Heart left ventricle (tissue), 16 donors: ENCODE measurements around the gene ARHGAP44. TPM values are rescaled to one million over a fixed set of nuclear protein-coding genes. Genes with fewer than 3 reads are reported as not detected.

Experiments
- ATAC-seq, 4 donors: fragments of 200-7000 bp; cut with Tn5 transposase; one replicate each; pipeline ENCODE4 v1.9.1; 2020 to 2022; ENCODE audit warnings: moderate library complexity in 4 of 4, mild to moderate bottlenecking in 3 of 4, moderate number of reproducible peaks in 1 of 4
- DNase-seq, 5 donors: peaks; one replicate each; pipeline ENCODE4 v3.0.0-alpha.2; 2020
- H3K27ac ChIP-seq, 12 donors: fragments of 200-600 bp; sonication (generic) in 4 of 12; one replicate each; pipeline versions ENCODE4 v1.5.0 to v1.8.0; 2016 to 2022; ENCODE audit warnings: mild to moderate bottlenecking in 2 of 12
- H3K27me3 ChIP-seq, 9 donors: fragments of 200-600 bp; sonication (generic) in 2 of 9; one replicate each; pipeline versions ENCODE4 v1.5.1 to v1.8.0; 2016 to 2022; ENCODE audit warnings: mild to moderate bottlenecking in 3 of 9
- H3K36me3 ChIP-seq, 9 donors: fragments of 200-600 bp; sonication (generic) in 2 of 9; one replicate each; pipeline versions ENCODE4 v1.5.0 to v1.8.0; 2018 to 2022; ENCODE audit warnings: mild to moderate bottlenecking in 2 of 9
- H3K4me1 ChIP-seq, 12 donors: fragments of 200-600 bp; sonication (generic) in 4 of 12; one replicate each; pipeline versions ENCODE4 v1.5.0 to v1.8.0; 2016 to 2022; ENCODE audit warnings: mild to moderate bottlenecking in 3 of 12
- H3K4me3 ChIP-seq, 12 donors: fragments of 200-600 bp; sonication (generic) in 4 of 12; one replicate each; pipeline versions ENCODE4 v1.5.0 to v1.8.0; 2017 to 2022; ENCODE audit warnings: mild to moderate bottlenecking in 9 of 12, moderate library complexity in 4 of 12
- H3K9me3 ChIP-seq, 12 donors: fragments of 200-600 bp; sonication (generic) in 4 of 12; one replicate each; pipeline versions ENCODE4 v1.5.0 to v1.8.0; 2016 to 2022; ENCODE audit warnings: mild to moderate bottlenecking in 1 of 12
- POLR2A ChIP-seq, 2 donors: fragments of 450-650 bp; IDR thresholded peaks; one replicate each; pipeline ENCODE4 v1.6.1; 2017; ENCODE audit warnings: antibody characterized with exemption in 2 of 2, mild to moderate bottlenecking in 2 of 2, moderate library complexity in 2 of 2
- WGBS, 4 donors: extraction: QIAGEN DNeasy Blood & Tissue Kit in 2 of 4; methylation state at CpG; one replicate each; pipeline versions ENCODE4 v1.1.5 to v1.1.7; 2013 to 2018; 5-methylcytosine and 5-hydroxymethylcytosine counted together
- intact Hi-C, 10 donors: fragments of 100-400 bp; cut with DNase I; formaldehyde crosslinking; loops; one replicate each; pipeline versions ENCODE4 v1.11.1 to v1.14.2; 2022
- polyA plus RNA-seq, 2 donors: library from polyadenylated mRNA; stranded (reverse); fragments of 200-250 nt; gene quantifications; one replicate each; pipeline ENCODE4 v1.2.3, GENCODE V29; 2013
- total RNA-seq, 9 donors: library from RNA; depleted of rRNA in 2 of 9; stranded (reverse); fragments of >200 nt in 2 of 9; fragmentation: NEBNext Ultra II Directional in 3 of 9; extraction: Animal tissue kit (Norgen Biotek cat#: 25700) in 3 of 9; gene quantifications; one replicate each; pipeline versions ENCODE4 v1.1.0 to v1.2.4, GENCODE V29; 2016 to 2023
- TF ChIP-seq, protein P1 (sequence below), 12 donors: fragments of 200-600 bp; sonication (generic) in 4 of 12; IDR thresholded peaks; one replicate each; pipeline versions ENCODE4 v1.5.0 to v1.8.0; 2018 to 2022; ENCODE audit warnings: antibody characterized with exemption in 12 of 12, mild to moderate bottlenecking in 5 of 12
- donor health status: ischemic (EF 13 %, LVEDD 7.1; RV severe dilation, severe dysfunction).
- donor health status: healthy with polysubstance abuse.
- donor health status: DM: no; HTN: yes; CAD: no.
- donor health status: DM: no; HTN: no; CAD: no.
- donor health status: ischemic (EF 25% LVEDD 6.9; RV normal size, moderate dysfunction).
- donor health status: ischemic (EF 25% LVEDD 5.7; RV mildly dilated, moderate dysfunction).
- donor health status: healthy.
- donor health status: DM: yes; HTN: yes; CAD: no.
- donor health status: ischemic (EF 35%, LVEDD 5.7; RV mildly dilated, moderate dysfunction).
- donor health status: nonischemic (EF 11% LVEDD 7.7; RV severe dilation, severe dysfunction).
- donor health status: DM: yes; HTN: yes; CAD: no.
- donor health status: PGD.
- donor health status: ischemic (EF 29% LVEDD 5.4; RV normal size, mild dysfunction).
- donor health status: nonischemic (EF 23%, LVEDD 6.1; RV moderate dilation, normal function).

Gene ARHGAP44
- total and polyA plus RNA-seq, 11 donors, result 4.3 to 15.7 (median 8.6) TPM

DNA sequence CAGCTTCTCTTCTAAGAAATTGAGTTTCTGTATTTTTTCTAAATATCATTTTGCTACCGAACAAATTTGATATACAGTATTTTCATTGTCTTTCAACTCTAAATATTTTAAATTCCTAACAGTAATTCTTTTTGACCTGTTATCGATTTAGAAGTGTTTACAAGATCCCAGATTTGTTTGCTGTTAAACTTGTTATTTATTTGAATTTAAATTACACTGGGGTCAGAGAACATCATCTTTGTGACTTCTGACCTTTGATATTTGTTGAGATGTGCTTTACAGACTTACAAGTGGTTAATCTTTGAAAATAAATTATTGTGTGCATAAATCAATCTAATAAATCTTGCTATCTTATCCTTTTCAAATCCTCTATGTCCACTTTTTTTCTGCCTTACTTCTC, 94.2 kb downstream of the ARHGAP44 start:
- DNase-seq, result no peak
- Histone ChIP-seq H3K4me1 (no peaks in the 10 kb centered on the region), H3K27me3 (no peaks in the 10 kb centered on the region), H3K36me3 (no peaks in the 10 kb centered on the region), H3K9me3 (peaks cover 0 to 18% (median 0%) of the 10 kb centered on the region in 12 donors), H3K4me3 (no peak overlapping the region), H3K27ac (no peak overlapping the region)
- ATAC-seq, result no peak
- TF ChIP-seq, protein P1, sequence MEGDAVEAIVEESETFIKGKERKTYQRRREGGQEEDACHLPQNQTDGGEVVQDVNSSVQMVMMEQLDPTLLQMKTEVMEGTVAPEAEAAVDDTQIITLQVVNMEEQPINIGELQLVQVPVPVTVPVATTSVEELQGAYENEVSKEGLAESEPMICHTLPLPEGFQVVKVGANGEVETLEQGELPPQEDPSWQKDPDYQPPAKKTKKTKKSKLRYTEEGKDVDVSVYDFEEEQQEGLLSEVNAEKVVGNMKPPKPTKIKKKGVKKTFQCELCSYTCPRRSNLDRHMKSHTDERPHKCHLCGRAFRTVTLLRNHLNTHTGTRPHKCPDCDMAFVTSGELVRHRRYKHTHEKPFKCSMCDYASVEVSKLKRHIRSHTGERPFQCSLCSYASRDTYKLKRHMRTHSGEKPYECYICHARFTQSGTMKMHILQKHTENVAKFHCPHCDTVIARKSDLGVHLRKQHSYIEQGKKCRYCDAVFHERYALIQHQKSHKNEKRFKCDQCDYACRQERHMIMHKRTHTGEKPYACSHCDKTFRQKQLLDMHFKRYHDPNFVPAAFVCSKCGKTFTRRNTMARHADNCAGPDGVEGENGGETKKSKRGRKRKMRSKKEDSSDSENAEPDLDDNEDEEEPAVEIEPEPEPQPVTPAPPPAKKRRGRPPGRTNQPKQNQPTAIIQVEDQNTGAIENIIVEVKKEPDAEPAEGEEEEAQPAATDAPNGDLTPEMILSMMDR (IDR thresholded peaks at IDR 0.05), result no peak
- no peak for TF ChIP-seq POLR2A (IDR thresholded peaks at IDR 0.05)
- intact Hi-C loops, result loop anchor here in 1 of 10 donors (10.0 kb wide), 1 partner anchor 59 kb away; no protein-coding TSS in a partner anchor
- WGBS, 4 donors, result 74 to 91% (median 85%) methylated on average over 2 of the region's 2 CpGs

DNA sequence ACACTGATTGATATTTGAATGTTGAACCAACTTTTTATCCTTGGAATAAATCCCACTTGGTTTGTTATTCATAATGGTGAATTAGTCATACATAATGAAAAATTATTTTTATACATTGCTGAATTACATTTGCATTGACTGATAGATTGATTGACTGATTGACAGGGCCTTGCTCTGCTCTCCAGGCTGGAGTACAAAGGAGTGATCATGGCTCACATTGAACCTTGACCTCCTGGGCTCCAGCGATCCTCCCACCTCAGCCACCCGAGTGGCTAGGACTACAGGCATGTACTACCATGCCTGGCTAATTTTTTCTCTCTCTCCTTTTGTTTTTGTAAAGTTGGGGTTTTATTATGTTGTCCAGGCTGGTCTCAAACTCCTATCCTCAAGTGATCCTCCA, 97.8 kb downstream of the ARHGAP44 start:
- Histone ChIP-seq H3K4me1 (no peaks in the 10 kb centered on the region), H3K27me3 (no peaks in the 10 kb centered on the region), H3K36me3 (no peaks in the 10 kb centered on the region), H3K4me3 (no peak overlapping the region), H3K9me3 (peaks cover 0 to 20% (median 0%) of the 10 kb centered on the region in 12 donors), H3K27ac (no peak overlapping the region)
- DNase-seq (no peak), ATAC-seq (no peak)
- intact Hi-C loops, result loop anchor here in 1 of 10 donors (10.0 kb wide), 1 partner anchor 62 kb away; no protein-coding TSS in a partner anchor
- no peak for TF ChIP-seq POLR2A (IDR thresholded peaks at IDR 0.05)
- TF ChIP-seq, protein P1 (IDR thresholded peaks at IDR 0.05), result no peak
- 82 to 94% (median 92%) methylated on average over 2 of the region's 2 CpGs for WGBS, 4 donors

DNA sequence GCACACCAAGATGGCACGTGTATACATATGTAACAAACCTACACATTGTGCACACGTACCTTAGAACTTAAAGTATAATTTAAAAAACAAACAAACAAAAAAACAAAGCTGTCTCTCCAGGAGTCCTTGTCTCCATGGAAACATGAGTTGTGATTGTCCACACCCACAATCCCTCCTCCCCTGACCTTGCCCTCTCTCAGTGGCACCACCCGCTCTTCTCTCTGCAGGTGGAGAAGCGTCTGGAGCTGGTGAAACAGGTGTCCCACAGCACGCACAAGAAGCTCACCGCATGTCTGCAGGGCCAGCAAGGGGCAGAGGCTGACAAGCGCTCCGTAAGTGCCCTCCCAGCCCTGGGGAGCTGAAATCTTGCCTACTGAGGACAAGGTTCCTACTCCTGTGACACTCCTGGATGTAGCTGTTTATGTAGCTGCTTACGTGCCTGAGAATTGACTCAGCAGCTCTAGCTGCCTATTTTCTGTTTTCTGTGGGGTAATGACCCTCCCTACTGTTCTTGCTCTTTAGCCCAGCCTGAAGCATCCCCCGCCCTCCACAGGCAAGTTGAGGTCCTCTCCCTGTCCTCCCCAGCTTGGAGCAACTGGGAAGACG, 107.0 kb downstream of the ARHGAP44 start:
- Histone ChIP-seq H3K4me1 (no peaks in the 10 kb centered on the region), H3K27me3 (no peaks in the 10 kb centered on the region), H3K36me3 (peaks cover 0 to 3% (median 0%) of the 10 kb centered on the region in 9 donors), H3K27ac (no peak overlapping the region), H3K4me3 (no peak overlapping the region), H3K9me3 (peaks cover 0 to 20% (median 0%) of the 10 kb centered on the region in 12 donors)
- intact Hi-C loops, result no loop called here
- WGBS, 4 donors, result 86 to 91% (median 89%) methylated on average over 11 of the region's 11 CpGs
- TF ChIP-seq, protein P1 (IDR thresholded peaks at IDR 0.05), result no peak
- TF ChIP-seq POLR2A (IDR thresholded peaks at IDR 0.05), result no peak
- no peak for ATAC-seq
- DNase-seq, result no peak

DNA sequence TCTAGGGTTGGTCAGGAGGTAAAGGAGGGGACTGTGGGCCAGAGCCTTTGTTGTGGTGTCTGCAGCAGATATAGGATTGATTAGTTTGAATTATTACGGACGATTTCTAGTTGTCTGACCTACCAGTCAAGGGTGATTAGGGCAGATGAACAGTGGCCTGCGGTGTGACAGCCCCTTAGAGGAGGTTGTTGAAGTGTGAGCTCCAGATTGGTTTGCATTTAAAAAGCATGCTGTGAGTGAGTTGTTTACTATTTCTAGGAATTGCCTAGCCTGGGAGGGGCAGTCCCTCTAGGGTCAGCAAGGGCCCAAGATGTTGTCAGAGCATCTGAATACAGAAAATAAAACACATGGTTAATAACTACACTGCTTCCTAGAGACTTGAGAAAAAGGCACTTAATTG, 108.8 kb downstream of the ARHGAP44 start:
- H3K4me1 ChIP-seq, result no peaks in the 10 kb centered on the region
- H3K36me3 ChIP-seq, result peaks cover 0 to 3% (median 0%) of the 10 kb centered on the region in 9 donors
- no peak overlapping the region for H3K4me3 ChIP-seq
- ATAC-seq (no peak), DNase-seq (no peak)
- H3K27me3 ChIP-seq, result no peaks in the 10 kb centered on the region
- 64 to 76% (median 73%) methylated on average over 3 of the region's 3 CpGs for WGBS, 4 donors
- TF ChIP-seq, protein P1 (IDR thresholded peaks at IDR 0.05), result no peak
- TF ChIP-seq POLR2A (IDR thresholded peaks at IDR 0.05), result no peak
- peaks cover 0 to 7% (median 0%) of the 10 kb centered on the region in 12 donors for H3K9me3 ChIP-seq
- no peak overlapping the region for H3K27ac ChIP-seq
- intact Hi-C loops, result no loop called here
